Measurements from ENCODE around the gene CDH15. TPM values are rescaled to one million over a fixed set of nuclear protein-coding genes. Genes with fewer than 3 reads are reported as not detected.

Gene CDH15
- total and polyA plus RNA-seq, 9 of the 15 experiments (the other 6 are each of a cell fraction or from before 2014, with no cell fraction given), result 0.07 to 0.18 TPM; not detected in 7

- TF ChIP-seq NKRF (IDR thresholded peaks at IDR 0.05; ENCODE audit: borderline replicate concordance) (peak; percentile 99), ELF1 (tag; IDR thresholded peaks at IDR 0.05) (peak; percentile 91), ZBTB40 (IDR thresholded peaks at IDR 0.05) (peak; percentile 97), ZBTB40 (CRISPR knock-in tag; IDR thresholded peaks at IDR 0.05) (no peak), CXXC5 (CRISPR knock-in tag; IDR thresholded peaks at IDR 0.05) (peak; percentile 88)
Measured at GRCh38 chr16:89217388-89218191, 46.0 kb downstream of the CDH15 start, which contains the start of gene ZNF778 (continued).

Measured in K562 (cell line).